Transverse colon (tissue), 4 donors: ENCODE measurements around the gene ARHGEF40. TPM values are rescaled to one million over a fixed set of nuclear protein-coding genes. Genes with fewer than 3 reads are reported as not detected.

ENCODE experiments used
- DNase-seq: peaks from one replicate; pipeline ENCODE4 v3.0.0-alpha.2; 2019
- H3K27ac ChIP-seq, 4 donors: fragments of 200-600 bp; sonication (generic); 2 replicates each; pipeline ENCODE4 v1.5.1; 2016 to 2018; ENCODE audit warnings: inconsistent platforms in 4 of 4
- H3K27me3 ChIP-seq: fragments of 200-600 bp; sonication (generic); 2 replicates; pipeline ENCODE4 v1.5.1; 2017; ENCODE audit warnings: inconsistent platforms
- H3K36me3 ChIP-seq, 4 donors: fragments of 200-600 bp; sonication (generic); 2 replicates each; pipeline ENCODE4 v1.5.1; 2017 to 2019; ENCODE audit warnings: inconsistent platforms in 4 of 4
- H3K4me1 ChIP-seq, 4 donors: fragments of 200-600 bp; sonication (generic); 2 replicates each; pipeline ENCODE4 v1.5.1; 2017 to 2020; ENCODE audit warnings: inconsistent platforms in 4 of 4
- H3K4me3 ChIP-seq, 4 donors: fragments of 200-600 bp; sonication (generic); 1 replicate in 1 of 4; 2 replicates in 3 of 4; pipeline versions ENCODE4 v1.5.1 to v1.6.1; 2017 to 2019; ENCODE audit warnings: inconsistent platforms in 4 of 4
- H3K9me3 ChIP-seq, 2 donors: fragments of 200-600 bp; sonication (generic); 2 replicates each; pipeline ENCODE4 v1.5.1; 2017 to 2019; ENCODE audit warnings: inconsistent platforms in 2 of 2
- EP300 ChIP-seq: sonication (generic); formaldehyde crosslinking; IDR thresholded peaks from one replicate; pipeline ENCODE4 v1.6.1; 2017; ENCODE audit warnings: antibody characterized with exemption, low read depth
- POLR2A ChIP-seq: fragments of 450-650 bp; IDR thresholded peaks from one replicate; pipeline ENCODE4 v1.6.1; 2016; ENCODE audit warnings: antibody characterized with exemption, mild to moderate bottlenecking, moderate library complexity
- POLR2AphosphoS5 ChIP-seq, 3 donors: sonication (generic); formaldehyde crosslinking; IDR thresholded peaks; one replicate each; pipeline ENCODE4 v1.6.1; 2016; ENCODE audit warnings: antibody characterized with exemption in 3 of 3
- WGBS, 2 donors: methylation state at CpG; one replicate each; pipeline ENCODE4 v1.1.5; 2018; ENCODE audit warnings: low coverage in 1 of 2; 5-methylcytosine and 5-hydroxymethylcytosine counted together
- in situ Hi-C, 4 donors: fragments of 200-750 bp; cut with MboI; loops; one replicate each; pipeline versions ENCODE4 v1.15.0 to v1.15.1; 2017; ENCODE audit warnings: low sequenced_read_pairs in 3 of 4, low pct_ligation_motif_present in 1 of 4, low pct_unique_long_range_greater_than_20kb in 1 of 4
- intact Hi-C: fragments of 100-400 bp; cut with DNase I; formaldehyde crosslinking; loops from one replicate; pipeline ENCODE4 v1.15.1; 2023; ENCODE audit warnings: low total_unique reads
- total RNA-seq, 4 donors: library from RNA; depleted of rRNA; stranded (reverse); fragments of >200 nt; gene quantifications; one replicate each; pipeline ENCODE4 v1.1.0, GENCODE V29; 2016
- TF ChIP-seq, protein P1 (sequence below), 5 experiments: fragments of 200-600 bp in 3 of 5; fragments of 450-650 bp in 2 of 5; sonication (generic) in 3 of 5; IDR thresholded peaks; 1 replicate in 2 of 5; 2 replicates in 3 of 5; pipeline ENCODE4 v1.5.1; 2016 to 2017; ENCODE audit warnings: antibody characterized with exemption in 5 of 5, inconsistent platforms in 3 of 5, mild to moderate bottlenecking in 2 of 5, moderate library complexity in 1 of 5

ARHGEF40 gene
- total RNA-seq, 4 donors from 2014 or later = 55.6 to 138 (median 62.2) TPM

DNA sequence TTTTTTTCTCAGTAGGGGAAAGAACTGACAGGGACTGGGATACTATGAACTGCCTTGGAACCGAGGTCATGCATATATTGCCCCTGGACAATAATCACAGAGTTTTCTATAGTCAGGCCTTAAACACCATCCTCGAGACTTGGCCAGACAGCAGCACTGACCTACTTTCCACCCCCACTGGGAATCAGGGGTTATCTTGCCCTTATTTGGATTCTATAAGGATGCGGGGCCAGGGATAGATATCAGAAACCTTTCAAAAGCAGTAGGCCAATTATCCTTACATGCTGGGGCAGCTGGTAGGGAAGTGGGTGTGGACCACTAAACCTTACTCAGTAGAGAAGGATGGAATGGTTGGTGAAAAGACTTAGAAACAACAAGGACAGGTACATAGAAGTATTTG lies 26.3 kb downstream of the ARHGEF40 start:
- H3K9me3 ChIP-seq = no peaks in the 10 kb centered on the region
- H3K27me3 ChIP-seq = no peaks in the 10 kb centered on the region
- DNase-seq = no peak
- peaks cover 26 to 63% (median 55%) of the 10 kb centered on the region in 4 donors for H3K4me1 ChIP-seq
- peak overlapping the region; percentile 91 to 99 (median 96) for H3K27ac ChIP-seq
- H3K4me3 ChIP-seq = no peak overlapping the region
- H3K36me3 ChIP-seq = peaks cover 0 to 7% (median 3%) of the 10 kb centered on the region in 4 donors
- TF ChIP-seq POLR2AphosphoS5 (IDR thresholded peaks at IDR 0.05) (no peak), EP300 (no peak), POLR2A (no peak)
- TF ChIP-seq, protein P1, sequence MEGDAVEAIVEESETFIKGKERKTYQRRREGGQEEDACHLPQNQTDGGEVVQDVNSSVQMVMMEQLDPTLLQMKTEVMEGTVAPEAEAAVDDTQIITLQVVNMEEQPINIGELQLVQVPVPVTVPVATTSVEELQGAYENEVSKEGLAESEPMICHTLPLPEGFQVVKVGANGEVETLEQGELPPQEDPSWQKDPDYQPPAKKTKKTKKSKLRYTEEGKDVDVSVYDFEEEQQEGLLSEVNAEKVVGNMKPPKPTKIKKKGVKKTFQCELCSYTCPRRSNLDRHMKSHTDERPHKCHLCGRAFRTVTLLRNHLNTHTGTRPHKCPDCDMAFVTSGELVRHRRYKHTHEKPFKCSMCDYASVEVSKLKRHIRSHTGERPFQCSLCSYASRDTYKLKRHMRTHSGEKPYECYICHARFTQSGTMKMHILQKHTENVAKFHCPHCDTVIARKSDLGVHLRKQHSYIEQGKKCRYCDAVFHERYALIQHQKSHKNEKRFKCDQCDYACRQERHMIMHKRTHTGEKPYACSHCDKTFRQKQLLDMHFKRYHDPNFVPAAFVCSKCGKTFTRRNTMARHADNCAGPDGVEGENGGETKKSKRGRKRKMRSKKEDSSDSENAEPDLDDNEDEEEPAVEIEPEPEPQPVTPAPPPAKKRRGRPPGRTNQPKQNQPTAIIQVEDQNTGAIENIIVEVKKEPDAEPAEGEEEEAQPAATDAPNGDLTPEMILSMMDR (IDR thresholded peaks at IDR 0.05) = no peak
- intact Hi-C loops = no loop called here
- 72% methylated on average over 3 of the region's 3 CpGs; no CpG with 5 or more reads in 1 of the 2 donors for WGBS, 2 donors
- in situ Hi-C loops = no loop called here

DNA sequence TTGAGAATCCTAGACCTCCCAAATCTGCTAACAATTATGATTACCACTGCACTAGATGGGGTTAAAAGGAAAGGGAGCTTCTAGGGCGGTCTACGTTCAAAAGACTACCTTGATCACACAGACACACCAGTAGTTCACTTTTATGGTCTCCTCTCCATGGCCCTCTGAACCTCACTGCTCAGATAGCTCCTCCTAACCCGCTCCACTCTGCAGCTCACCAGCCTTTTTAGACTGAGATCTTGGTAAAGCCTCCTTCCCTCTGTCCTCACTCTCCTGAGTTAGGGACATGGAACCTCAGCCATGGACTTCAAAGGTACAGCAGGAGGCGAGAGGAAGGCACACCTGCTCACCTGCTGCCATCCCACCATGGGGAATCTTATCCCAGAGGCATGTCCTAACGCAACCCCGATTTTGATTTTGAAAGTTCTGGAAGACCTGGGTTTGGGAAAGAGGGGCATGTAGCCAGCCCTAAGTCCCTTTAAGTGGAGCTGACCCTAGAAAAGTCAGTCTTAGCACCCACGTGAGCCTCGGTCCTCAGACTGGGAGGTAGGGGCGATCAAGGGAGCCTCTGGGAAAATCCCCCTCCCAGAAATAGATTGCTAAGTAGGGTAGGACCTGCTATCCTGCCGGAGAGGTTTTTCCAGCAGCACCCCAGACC lies 27.0 kb downstream of the ARHGEF40 start:
- peak in 1 of 3 donors; percentile 24 for TF ChIP-seq POLR2AphosphoS5 (IDR thresholded peaks at IDR 0.05)
- peak; percentile 23 for TF ChIP-seq POLR2A
- TF ChIP-seq, protein P1 (IDR thresholded peaks at IDR 0.05) = no peak
- no peak for TF ChIP-seq EP300
- H3K4me3 ChIP-seq = peak overlapping the region; percentile 51 to 73 (median 58)
- H3K36me3 ChIP-seq = peaks cover 0 to 3% (median under 1%) of the 10 kb centered on the region in 4 donors
- DNase-seq = no peak
- H3K9me3 ChIP-seq = no peaks in the 10 kb centered on the region
- no peaks in the 10 kb centered on the region for H3K27me3 ChIP-seq
- H3K4me1 ChIP-seq = peaks cover 26 to 64% (median 57%) of the 10 kb centered on the region in 4 donors
- 32 to 38% methylated on average over 6 to 10 of the region's 10 CpGs for WGBS, 2 donors
- in situ Hi-C loops = no loop called here
- H3K27ac ChIP-seq = peak overlapping the region; percentile 91 to 99 (median 96)
- intact Hi-C loops = no loop called here

DNA sequence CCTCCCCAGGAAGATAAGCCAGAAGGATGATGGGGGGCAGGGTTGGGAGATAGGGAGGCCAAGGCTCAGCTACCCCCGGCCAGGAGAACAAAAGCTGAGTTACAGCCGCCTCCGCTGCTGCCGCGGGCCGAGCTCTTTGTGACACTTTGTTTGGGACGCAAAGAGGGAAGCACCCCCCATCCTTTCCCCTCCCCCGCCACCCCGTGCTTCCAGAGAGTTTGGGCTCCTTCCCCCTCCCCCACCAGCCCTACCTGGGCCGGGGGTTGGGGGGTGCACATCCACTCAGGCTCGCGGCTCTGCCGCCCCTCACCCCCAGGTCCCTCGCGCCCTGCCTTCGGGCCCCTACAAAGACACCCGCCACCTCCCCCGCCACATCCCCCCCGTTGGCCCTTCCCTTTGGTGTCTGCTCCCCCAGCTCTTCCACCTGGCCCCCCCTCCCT lies 27.6 kb downstream of the ARHGEF40 start:
- Histone ChIP-seq H3K4me3 (peak overlapping the region; percentile 51 to 73 (median 58)), H3K36me3 (peaks cover 0 to 3% (median 0%) of the 10 kb centered on the region in 4 donors), H3K9me3 (no peaks in the 10 kb centered on the region), H3K4me1 (peaks cover 27 to 66% (median 58%) of the 10 kb centered on the region in 4 donors), H3K27ac (peak overlapping the region; percentile 91 to 99 (median 96)), H3K27me3 (no peaks in the 10 kb centered on the region)
- in situ Hi-C loops = no loop called here
- intact Hi-C loops = no loop called here
- DNase-seq = peak; percentile 62
- WGBS, 2 donors = 4% methylated on average over 17 of the region's 19 CpGs; no CpG with 5 or more reads in 1 of the 2 donors
- TF ChIP-seq POLR2AphosphoS5 (IDR thresholded peaks at IDR 0.05) (no peak), POLR2A (no peak), EP300 (no peak)
- TF ChIP-seq, protein P1 (IDR thresholded peaks at IDR 0.05) = no peak

DNA sequence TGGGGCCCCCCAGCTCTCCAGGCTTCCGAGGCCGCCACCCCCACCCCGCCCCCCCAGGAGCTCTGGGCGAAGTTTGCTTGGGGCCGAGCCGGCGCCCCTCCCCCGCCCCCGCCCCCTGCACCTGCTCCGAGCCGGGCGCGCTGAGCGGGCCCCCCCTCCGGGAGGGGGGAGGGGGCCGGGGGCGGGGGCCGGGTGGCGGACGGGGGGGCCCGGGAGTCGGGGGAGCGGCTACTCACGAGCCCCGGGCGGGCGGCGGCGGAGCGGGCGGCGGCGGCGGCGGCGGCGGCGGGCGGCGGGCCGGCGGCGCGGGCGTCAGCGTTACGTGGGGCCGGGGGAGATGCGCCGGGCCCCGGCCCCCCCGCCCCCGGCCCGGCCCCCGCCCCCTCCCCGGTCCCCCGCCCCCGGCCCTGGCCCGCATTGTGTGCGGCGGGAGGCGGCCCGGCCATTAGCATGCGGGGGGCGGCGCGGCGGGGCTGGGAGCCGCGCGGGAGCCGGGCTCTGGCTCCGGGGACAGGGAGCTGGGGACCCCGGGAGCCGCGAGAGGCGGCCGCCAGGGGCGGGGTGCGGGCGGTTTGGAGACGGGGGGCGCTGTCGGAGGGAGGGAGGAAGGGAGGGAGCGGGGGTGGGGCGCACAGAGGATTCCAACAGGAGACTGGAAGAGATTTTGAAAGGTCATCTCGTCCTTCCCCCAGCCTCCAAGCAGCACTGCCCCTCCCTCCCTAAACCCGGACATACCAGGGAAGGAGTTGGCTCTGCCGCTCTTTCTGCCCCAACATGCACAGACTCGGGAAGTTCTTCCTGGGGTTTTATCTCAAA lies 28.2 kb downstream of the ARHGEF40 start, which contains the start of gene ZNF219:
Gene ZNF219 (minus strand): TSS at position 580 of the 816 bp plus-strand sequence. CDS start 5,064 bp downstream, outside the sequence.
- WGBS, 2 donors = 1 to 2% methylated on average over 11 to 38 of the region's 90 CpGs
- in situ Hi-C loops = no loop called here
- TF ChIP-seq POLR2AphosphoS5 (IDR thresholded peaks at IDR 0.05) = peak in 2 of 3 donors; percentile 69 to 70
- TF ChIP-seq, protein P1 (IDR thresholded peaks at IDR 0.05) = no peak
- peak; percentile 56 for TF ChIP-seq POLR2A
- Histone ChIP-seq H3K27ac (peak within 1 kb of the TSS; percentile 91 to 99 (median 96)), H3K27me3 (no peaks in the 10 kb centered on the region), H3K9me3 (no peaks in the 10 kb centered on the region), H3K36me3 (no peaks in the 10 kb centered on the region), H3K4me3 (peak within 1 kb of the TSS; percentile 52 to 73 (median 64)), H3K4me1 (peaks cover 32 to 73% (median 61%) of the 10 kb centered on the region in 4 donors)
- DNase-seq = peak; percentile 76
- intact Hi-C loops = no loop called here
